HG02885 (cell line): Measurements from ENCODE around the gene NKAIN4.

Experiments used
- ATAC-seq: cut with Tn5 transposase; IDR thresholded peaks from one replicate; pipeline ENCODE4 v1.9.1; 2021; ENCODE audit warnings: mild to moderate bottlenecking; ENCODE audit not compliant: unreplicated experiment, poor library complexity

The NKAIN4 gene

GRCh38 chr20:63205896-63206295, 48.4 kb downstream of the NKAIN4 start:
- ATAC-seq = no peak

- no peak for ATAC-seq
Measured at GRCh38 chr20:63204362-63204761, 49.9 kb downstream of the NKAIN4 start.

GRCh38 chr20:63202811-63203526, 51.3 kb downstream of the NKAIN4 start:
- no peak for ATAC-seq

- no peak for ATAC-seq
Measured at GRCh38 chr20:63202021-63202420, 52.2 kb downstream of the NKAIN4 start.

GRCh38 chr20:63198606-63199005, 55.7 kb downstream of the NKAIN4 start:
- ATAC-seq = no peak

GRCh38 chr20:63196768-63197470, 57.3 kb downstream of the NKAIN4 start:
- no peak for ATAC-seq

- no peak for ATAC-seq
Measured at GRCh38 chr20:63194797-63195173, 59.5 kb downstream of the NKAIN4 start.

GRCh38 chr20:63194007-63194796, 60.1 kb downstream of the NKAIN4 start:
- ATAC-seq = no peak

GRCh38 chr20:63192721-63193120, 61.5 kb downstream of the NKAIN4 start:
- ATAC-seq = no peak

GRCh38 chr20:63191400-63191799, 62.9 kb downstream of the NKAIN4 start:
- no peak for ATAC-seq

- no peak for ATAC-seq
Measured at GRCh38 chr20:63190828-63191227, 63.4 kb downstream of the NKAIN4 start.
